ENCODE data around the gene SCD. TPM values are rescaled to one million over a fixed set of nuclear protein-coding genes. Genes with fewer than 3 reads are reported as not detected.
"Not testable (repeated sequence)": the region's sequence is repeated elsewhere in the genome, so short reads cannot be mapped to it uniquely, and the experiment has no call there.

The SCD gene
- total and polyA plus RNA-seq, 10 of the 15 experiments (the other 5 are each of a cell fraction or from before 2014, with no cell fraction given) = 68.7 to 279 (median 99.5) TPM

GRCh38 chr10:100376656-100377055, 29.6 kb downstream of the SCD start:
- H2AFZ ChIP-seq (ENCODE audit: control insufficient read depth, low read depth, low read length); DNase-seq (ENCODE audit: low read depth, low spot score); H3K9me3 ChIP-seq (replicated peaks; ENCODE audit: control insufficient read depth, insufficient read depth, low read length); H3K9ac ChIP-seq (ENCODE audit: control insufficient read depth, insufficient read depth, low read length); ATAC-seq; H3K36me3 ChIP-seq (ENCODE audit: control insufficient read depth in 2 of 2, insufficient read depth in 2 of 2, low read length in 1 of 2); H3K27me3 ChIP-seq (replicated peaks in 1 of 2; ENCODE audit: control insufficient read depth in 2 of 2, insufficient read depth in 2 of 2, low read length in 1 of 2); H3K4me3 ChIP-seq; H3K27ac ChIP-seq (ENCODE audit: control insufficient read depth, insufficient read depth); H4K20me1 ChIP-seq (ENCODE audit: control insufficient read depth, insufficient read depth); FAIRE-seq; in situ Hi-C loops (cut with MboI); BruUV-seq (replicated peaks); intact Hi-C loops (cut with micrococcal nuclease; ENCODE audit: unreplicated experiment): not testable (repeated sequence)
- ChIA-PET SMC1A (ENCODE audit: uncharacterized antibody, unreplicated experiment) (interaction anchor here (0.7 to 7.7 kb wide), 4 partner anchors 11 to 53 kb away, joined by 3 to 118 read pairs (median 4); partner anchors contain the start of gene SCD), CTCF (interaction anchor here (1.2 to 2.3 kb wide), 4 partner anchors 10 to 56 kb away, joined by 3 to 14 read pairs (median 8); partner anchors contain the start of gene SCD), POLR2A (interaction anchor here (1.3 to 6.5 kb wide), 2 partner anchors 17 to 28 kb away, joined by 3 to 191 read pairs; partner anchors contain the start of gene SCD), RAD21 (ENCODE audit: unreplicated experiment) (interaction anchor here (2.2 to 3.1 kb wide), 2 partner anchors 25 to 29 kb away, joined by 9 to 14 read pairs; partner anchors contain the start of gene SCD)
- 88% methylated on average over 6 of the region's 6 CpGs for WGBS (ENCODE audit: insufficient coverage, insufficient replicate concordance, low lambda C conversion rate, missing lambda C conversion rate)
- Histone ChIP-seq H3K4me2 (ENCODE audit: control insufficient read depth, insufficient read depth) (0 out of 2 replicates have a peak overlapping the region, but pooled peaks have one; percentile 20), H3K4me1 (ENCODE audit: control insufficient read depth, insufficient read depth, low read length) (peaks cover 23% of the 10 kb centered on the region), H3K79me2 (ENCODE audit: control insufficient read depth, insufficient read depth, low read length) (peaks cover 10% of the 10 kb centered on the region)
- TF ChIP-seq, protein P1, sequence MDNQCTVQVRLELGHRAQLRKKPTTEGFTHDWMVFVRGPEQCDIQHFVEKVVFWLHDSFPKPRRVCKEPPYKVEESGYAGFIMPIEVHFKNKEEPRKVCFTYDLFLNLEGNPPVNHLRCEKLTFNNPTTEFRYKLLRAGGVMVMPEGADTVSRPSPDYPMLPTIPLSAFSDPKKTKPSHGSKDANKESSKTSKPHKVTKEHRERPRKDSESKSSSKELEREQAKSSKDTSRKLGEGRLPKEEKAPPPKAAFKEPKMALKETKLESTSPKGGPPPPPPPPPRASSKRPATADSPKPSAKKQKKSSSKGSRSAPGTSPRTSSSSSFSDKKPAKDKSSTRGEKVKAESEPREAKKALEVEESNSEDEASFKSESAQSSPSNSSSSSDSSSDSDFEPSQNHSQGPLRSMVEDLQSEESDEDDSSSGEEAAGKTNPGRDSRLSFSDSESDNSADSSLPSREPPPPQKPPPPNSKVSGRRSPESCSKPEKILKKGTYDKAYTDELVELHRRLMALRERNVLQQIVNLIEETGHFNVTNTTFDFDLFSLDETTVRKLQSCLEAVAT (IDR thresholded peaks at IDR 0.05) = 0 out of 2 replicates have a peak, but pooled peaks have one; percentile 36

GRCh38 chr10:100377830-100378229, 30.8 kb downstream of the SCD start:
- FAIRE-seq = no peak
- TF ChIP-seq TCF7 (IDR thresholded peaks at IDR 0.05; ENCODE audit: borderline replicate concordance) (no peak), SKIL (IDR thresholded peaks at IDR 0.05; ENCODE audit: low read depth, poor library complexity, severe bottlenecking) (peak; percentile 94), USF2 (IDR thresholded peaks at IDR 0.05; ENCODE audit: borderline replicate concordance, low read depth, low read length) (no peak), ZBTB4 (CRISPR knock-in tag; IDR thresholded peaks at IDR 0.05) (no peak), EED (IDR thresholded peaks at IDR 0.05; ENCODE audit: low read depth) (peak; percentile 84), ATF7 (IDR thresholded peaks at IDR 0.05; ENCODE audit: low read depth) (peak; percentile 60)

More at GRCh38 chr10:100377830-100378229, 30.8 kb downstream of the SCD start:
- Histone ChIP-seq H3K9ac (ENCODE audit: control insufficient read depth, insufficient read depth, low read length) (no peak overlapping the region), H3K79me2 (ENCODE audit: control insufficient read depth, insufficient read depth, low read length) (peaks cover 10% of the 10 kb centered on the region), H2AFZ (ENCODE audit: control insufficient read depth, low read depth, low read length) (no peak overlapping the region), H3K4me2 (ENCODE audit: control insufficient read depth, insufficient read depth) (peak overlapping the region; percentile 50), H3K36me3 (ENCODE audit: control insufficient read depth in 2 of 2, insufficient read depth in 2 of 2, low read length in 1 of 2) (no peaks in the 10 kb centered on the region), H4K20me1 (ENCODE audit: control insufficient read depth, insufficient read depth) (no peaks in the 10 kb centered on the region), H3K4me3 (no peak overlapping the region), H3K27ac (ENCODE audit: control insufficient read depth, insufficient read depth) (no peak overlapping the region), H3K4me1 (ENCODE audit: control insufficient read depth, insufficient read depth, low read length) (peaks cover 16% of the 10 kb centered on the region), H3K27me3 (replicated peaks in 1 of 2; ENCODE audit: control insufficient read depth in 2 of 2, insufficient read depth in 2 of 2, low read length in 1 of 2) (no peaks in the 10 kb centered on the region), H3K9me3 (replicated peaks; ENCODE audit: control insufficient read depth, insufficient read depth, low read length) (no peaks in the 10 kb centered on the region)
- in situ Hi-C loops (cut with MboI) = no loop called here
- peak; percentile 45 for DNase-seq (ENCODE audit: low read depth, low spot score)
- ATAC-seq = peak; percentile 55
- no TSS peak for BruUV-seq (replicated peaks)
- WGBS (ENCODE audit: insufficient coverage, insufficient replicate concordance, low lambda C conversion rate, missing lambda C conversion rate) = 0% methylated on average over 4 of the region's 5 CpGs
- intact Hi-C loops (cut with micrococcal nuclease; ENCODE audit: unreplicated experiment) = no loop called here
- ChIA-PET RAD21 (ENCODE audit: unreplicated experiment) (interaction anchor here (0.9 to 3.1 kb wide), 10 partner anchors 26 to 55 kb away, joined by 3 to 14 read pairs (median 6); partner anchors contain the start of gene SCD), SMC1A (ENCODE audit: uncharacterized antibody, unreplicated experiment) (interaction anchor here (0.8 to 7.7 kb wide), 13 partner anchors 9 to 140 kb away, joined by 3 to 118 read pairs (median 5); partner anchors contain the start of gene SCD), CTCF (interaction anchor here (0.6 to 2.3 kb wide), 11 partner anchors 17 to 141 kb away, joined by 4 to 14 read pairs (median 5); no protein-coding TSS in a partner anchor), POLR2A (interaction anchor here (0.7 to 6.5 kb wide), 4 partner anchors 13 to 1554 kb away, joined by 3 to 191 read pairs (median 4); partner anchors contain the start of genes HIF1AN and SCD)

Measured in GM12878 (cell line).